Measurements from ENCODE around the gene COMMD1. TPM values are rescaled to one million over a fixed set of nuclear protein-coding genes. Genes with fewer than 3 reads are reported as not detected.
"Not testable (repeated sequence)": the region's sequence is repeated elsewhere in the genome, so short reads cannot be mapped to it uniquely, and the experiment has no call there.

The COMMD1 gene
- total RNA-seq, 1 donor from 2014 or later: 57.3 TPM

DNA sequence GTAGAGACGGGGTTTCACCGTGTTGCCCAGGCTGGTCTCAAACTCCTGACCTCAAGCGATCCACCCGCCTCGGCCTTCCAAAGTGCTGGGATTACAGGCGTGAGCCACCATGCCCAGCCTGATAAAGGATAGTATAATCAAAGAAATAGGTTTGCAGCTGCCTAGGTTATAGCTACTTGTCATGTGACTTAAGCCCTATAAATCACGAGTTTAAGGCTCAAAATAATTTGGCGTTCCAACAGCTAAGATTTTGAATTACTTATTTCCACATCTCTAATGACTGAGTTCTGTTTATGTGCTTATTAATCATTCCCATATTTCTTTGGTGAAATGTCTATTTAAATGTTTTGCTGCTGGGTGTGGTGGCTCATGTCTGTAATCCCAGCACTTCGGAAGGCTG is 49.4 kb downstream of the COMMD1 start:
- intact Hi-C loops (cut with micrococcal nuclease); DNase-seq; ATAC-seq: not testable (repeated sequence)

DNA sequence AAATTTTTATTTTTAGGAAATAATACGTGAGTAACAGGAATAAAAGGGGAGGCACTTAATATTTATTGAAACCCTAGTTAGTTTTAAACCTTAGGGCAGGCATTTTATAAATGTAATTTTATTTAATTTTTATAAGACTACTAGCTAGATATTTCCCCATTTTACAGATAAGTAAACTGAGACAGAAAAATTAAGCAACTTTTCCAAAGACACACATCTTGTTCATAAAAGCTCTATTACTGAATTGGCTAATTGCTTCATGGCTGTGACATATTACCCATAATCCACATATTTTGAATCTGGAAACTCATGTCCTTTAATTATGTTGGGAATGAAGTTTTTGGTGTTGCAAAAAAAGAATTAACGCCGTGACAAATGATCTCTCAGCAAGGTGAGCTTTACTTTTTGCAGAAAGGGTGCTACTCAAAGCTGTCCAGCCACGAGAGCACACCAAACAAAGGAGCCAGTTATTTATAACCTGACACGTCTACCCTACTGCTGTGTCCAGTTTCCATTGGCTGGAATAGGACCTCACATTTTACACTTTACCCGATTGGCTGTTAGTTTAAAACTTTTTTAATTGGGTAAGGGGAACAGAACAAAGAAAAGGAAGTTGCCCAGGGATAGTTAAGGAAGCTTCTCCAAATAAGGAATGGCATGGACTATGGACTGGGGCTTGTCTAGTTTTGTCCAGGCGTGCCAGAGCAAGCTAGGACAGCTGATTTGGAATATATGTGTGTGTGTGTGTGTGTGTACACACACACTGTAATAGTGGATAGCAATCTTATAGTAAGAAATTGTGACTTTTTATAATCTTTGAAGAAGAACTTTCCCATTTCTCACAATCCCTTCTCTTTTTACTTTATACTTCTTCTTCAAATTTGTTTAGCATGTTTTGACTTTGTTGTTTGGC is 54.2 kb downstream of the COMMD1 start:
- intact Hi-C loops (cut with micrococcal nuclease): no loop called here
- ATAC-seq: no peak
- no peak for DNase-seq

DNA sequence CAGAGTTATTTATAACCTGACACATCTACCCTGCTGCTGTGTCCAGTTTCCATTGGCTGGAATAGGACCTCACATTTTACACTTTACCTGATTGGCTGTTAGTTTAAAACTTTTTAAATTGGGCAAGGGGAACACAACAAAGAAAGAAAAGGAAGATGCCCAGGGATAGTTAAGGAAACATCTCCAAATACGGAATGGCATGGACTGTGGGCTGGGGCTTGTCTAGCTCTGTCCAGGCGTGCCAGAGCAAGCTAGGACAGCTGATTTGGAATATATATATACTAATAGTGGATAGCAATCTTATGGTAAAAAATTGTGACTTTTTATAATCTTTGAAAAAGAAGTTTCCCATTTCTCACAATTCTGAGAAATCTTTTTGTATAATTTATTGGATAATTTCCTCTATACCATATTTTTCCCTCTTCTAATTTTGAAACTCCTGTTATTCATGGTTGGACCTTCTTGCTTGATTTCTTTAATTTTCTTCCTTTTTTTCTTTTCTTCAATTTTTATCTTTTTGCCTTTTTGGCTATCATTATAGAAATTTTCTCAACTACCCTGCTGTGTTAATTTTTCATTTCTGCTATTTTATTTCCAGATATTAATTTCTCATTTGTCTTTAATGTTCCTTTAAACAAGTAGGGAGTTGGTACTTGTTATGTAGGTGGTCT is 55.9 kb downstream of the COMMD1 start:
- intact Hi-C loops (cut with micrococcal nuclease): no loop called here
- ATAC-seq: no peak
- DNase-seq: no peak

DNA sequence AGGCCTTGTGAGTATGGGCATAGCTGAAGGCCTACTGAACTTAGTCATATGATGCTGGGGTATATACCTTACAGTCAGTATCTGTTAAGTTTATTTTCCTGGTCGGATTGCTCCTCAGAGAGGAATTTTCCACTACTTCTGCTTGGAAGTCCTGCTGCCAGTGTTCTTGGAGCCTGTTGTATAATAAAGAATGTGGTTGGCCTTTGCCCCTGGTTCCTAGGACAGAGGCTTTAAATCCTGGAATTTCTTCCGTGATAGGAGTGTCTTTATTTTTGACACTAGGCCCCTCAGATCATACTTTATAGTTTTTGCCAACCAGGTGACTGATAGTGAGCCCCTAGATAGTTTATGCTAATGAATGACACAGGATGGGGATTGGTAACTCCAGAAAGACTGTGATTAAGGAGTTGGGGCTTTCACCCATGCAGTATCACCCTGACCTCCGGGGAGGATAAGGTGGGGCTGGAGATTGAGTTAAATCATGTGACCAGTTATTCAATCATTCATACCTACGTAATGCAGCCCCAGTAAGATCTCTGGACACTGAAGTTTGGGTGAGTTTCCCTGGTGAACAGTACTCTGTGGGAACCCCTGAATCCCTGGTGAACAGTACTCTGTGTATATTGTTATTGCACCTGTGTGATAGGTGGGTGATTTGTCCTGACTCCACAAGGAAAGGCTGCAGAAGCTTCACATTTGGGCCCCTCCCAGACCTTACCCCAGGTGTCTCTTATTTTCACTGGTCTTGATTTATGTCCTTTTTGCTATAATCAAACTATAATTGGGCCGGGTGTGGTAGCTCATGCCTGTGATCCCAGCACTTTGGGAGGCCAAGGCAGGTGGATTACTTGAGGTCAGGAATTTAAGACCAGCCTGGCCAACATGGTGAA is 56.9 kb downstream of the COMMD1 start:
- no peak for DNase-seq
- intact Hi-C loops (cut with micrococcal nuclease): no loop called here
- ATAC-seq: peak; percentile 20

DNA sequence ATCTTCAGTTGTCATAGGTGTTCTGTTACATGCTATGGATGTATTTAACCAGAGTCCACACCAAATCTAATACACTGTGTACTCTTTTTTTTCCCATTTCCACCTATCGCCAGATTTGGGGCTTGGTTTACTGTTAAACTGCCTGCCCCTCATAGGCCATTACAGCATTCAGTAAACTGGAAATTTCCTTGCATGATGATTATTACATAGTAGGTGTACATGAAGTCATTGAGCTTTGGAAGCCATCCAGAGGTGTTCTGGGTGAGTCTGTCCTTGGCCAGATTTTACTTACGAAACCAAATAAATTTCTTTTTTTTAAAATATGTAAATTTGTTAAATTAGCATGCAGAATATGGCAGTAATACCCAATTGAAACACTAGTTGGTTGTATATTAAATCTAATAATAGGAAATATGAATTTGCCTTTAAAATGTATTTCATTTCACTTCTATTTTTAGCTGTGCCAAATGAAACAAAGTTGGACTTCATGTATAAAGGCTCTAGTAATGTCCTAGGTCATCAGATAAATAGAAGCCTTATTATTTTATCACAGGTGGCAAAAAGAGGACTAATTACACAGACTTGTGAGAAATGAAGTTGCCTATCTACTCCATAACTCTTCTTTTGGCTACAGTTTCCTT is 60.7 kb downstream of the COMMD1 start:
- intact Hi-C loops (cut with micrococcal nuclease): no loop called here
- DNase-seq: no peak
- ATAC-seq: peak; percentile 34

DNA sequence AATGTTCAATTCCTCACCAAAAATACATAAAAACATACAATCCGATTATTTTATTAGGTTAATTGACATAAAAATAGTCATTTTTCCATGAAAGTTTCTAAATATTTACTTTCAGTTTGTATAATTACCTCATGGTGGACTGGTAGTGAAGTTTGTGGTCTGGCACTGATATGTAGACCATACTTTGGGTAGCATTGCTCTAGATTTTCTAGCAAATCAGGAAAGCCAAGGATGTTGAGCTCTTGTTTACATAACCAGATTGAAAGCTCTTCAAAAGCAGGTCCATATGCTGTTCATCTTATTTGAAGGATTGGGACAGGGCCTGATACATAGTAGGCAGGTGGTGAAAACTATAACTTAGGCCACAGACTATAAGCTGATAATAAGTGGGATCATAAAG is 61.8 kb downstream of the COMMD1 start:
- ATAC-seq (no peak), DNase-seq (no peak)
- intact Hi-C loops (cut with micrococcal nuclease): no loop called here

DNA sequence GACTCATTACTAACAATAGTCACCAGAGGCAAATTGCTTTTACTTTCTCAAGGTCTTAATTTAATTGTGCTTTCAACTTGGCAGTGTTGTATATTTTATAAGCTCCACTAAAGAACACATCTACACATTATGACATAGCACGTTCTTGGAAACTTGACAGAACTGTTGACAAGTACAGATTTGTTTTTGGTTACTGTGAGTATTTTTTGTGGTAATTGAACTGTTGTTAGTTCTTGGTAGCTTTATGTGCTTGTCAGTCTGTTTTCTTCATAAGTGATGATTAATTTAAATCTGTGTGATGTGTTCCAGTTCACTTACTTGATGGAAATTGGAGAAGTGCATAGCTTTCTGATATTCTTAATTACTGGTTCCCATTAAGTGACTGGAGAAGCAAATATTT is 63.9 kb downstream of the COMMD1 start:
- intact Hi-C loops (cut with micrococcal nuclease): no loop called here
- ATAC-seq (no peak), DNase-seq (no peak)

DNA sequence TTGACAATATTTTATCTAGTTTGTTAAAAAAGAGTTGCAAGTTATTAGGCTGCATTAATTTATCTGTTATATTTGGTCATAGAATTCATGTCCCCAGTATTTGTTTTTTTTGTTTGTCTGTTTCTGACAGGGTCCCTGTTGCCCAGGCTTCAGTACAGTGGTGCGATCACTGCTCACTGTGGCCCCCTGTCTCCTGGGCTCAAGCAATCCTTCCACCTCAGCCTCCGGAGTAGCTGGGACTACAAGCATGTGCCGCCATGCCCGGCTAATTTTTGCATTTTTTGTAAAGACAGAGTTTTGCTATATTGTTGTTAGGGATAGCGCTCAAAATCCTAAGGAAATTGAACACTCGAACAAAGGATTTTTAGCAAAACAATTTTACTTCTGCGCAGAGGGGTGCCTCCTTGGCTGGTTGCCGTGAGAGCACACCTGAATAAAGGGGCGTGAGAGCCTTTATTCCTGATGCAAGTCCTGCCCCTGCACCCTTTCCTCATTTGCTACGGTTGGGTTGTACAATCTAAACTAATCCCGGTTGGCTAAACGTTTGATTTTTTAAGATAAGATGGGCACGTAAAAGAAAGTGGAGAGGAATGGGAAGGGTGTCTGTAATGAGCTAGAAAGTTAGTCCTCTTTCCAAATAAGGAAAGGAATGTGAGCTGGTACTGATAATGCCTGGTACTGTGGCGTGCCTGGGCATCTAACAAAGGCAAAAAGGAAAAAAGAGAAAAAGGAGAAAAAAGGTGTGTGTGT is 65.5 kb downstream of the COMMD1 start:
- ATAC-seq: peak; percentile 71
- intact Hi-C loops (cut with micrococcal nuclease): loop anchor here (10.0 kb wide), 1 partner anchor 46 kb away; no protein-coding TSS in a partner anchor
- DNase-seq: no peak

DNA sequence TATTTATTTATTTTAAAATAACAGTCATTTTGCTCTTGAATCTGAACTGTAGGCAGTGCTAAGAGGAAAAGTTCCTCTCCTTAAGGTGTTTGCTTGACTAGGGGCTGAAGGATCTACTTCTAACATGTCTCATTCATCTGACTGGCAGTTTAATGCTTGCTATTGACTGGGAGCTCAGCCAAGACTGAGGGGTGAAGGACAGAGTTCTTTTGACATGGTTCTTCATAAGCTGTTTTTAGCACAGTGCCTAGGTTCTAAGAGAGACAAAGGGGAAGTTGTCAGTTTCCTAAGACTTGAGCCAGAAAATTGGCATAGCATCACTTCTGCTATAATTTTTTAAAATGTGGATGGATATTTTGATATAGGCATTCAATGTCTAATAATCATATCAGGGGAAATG is 73.0 kb downstream of the COMMD1 start:
- DNase-seq (no peak), ATAC-seq (peak; percentile 98)
- intact Hi-C loops (cut with micrococcal nuclease): loop anchor here (10.0 kb wide), 1 partner anchor 54 kb away; no protein-coding TSS in a partner anchor

DNA sequence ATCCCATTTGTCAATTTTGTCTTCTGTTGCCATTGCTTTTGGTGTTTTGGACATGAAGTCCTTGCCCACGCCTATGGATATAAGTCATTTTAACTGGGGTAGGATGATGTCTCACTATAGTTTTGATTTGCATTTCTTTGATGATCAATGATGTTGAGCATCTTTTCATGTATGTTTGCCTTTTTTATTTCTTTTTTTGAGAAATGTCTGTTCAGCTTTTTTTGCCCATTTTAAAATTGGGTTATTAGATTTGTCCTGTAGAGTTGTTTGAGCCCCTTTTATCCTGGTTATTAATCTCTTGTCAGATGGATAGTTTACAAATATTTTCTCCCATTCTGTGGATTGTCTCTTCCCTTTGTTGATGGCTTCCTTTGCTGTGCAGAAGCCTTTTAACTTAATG is 75.3 kb downstream of the COMMD1 start:
- DNase-seq: no peak
- ATAC-seq: no peak
- intact Hi-C loops (cut with micrococcal nuclease): no loop called here

DNA sequence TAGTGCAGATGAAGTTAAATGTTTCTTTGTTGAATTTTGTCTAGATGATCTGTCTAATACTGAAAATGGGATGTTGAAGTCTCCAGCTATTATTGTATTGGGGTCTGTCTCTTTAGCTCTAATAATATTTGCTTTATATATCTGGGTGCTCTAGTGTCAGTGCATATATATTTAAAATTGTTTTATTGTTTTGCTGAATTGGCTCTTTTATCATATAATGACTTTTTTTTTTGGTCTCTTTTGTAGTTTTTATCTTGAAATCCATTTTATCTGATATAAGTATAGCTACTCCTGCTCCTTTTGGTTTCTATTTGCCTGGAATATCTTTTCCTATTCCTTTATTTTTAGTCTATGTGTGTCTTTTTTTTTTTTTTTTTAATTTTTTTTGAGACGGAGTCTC is 79.2 kb downstream of the COMMD1 start:
- ATAC-seq (no peak), DNase-seq (no peak)
- intact Hi-C loops (cut with micrococcal nuclease): no loop called here

DNA sequence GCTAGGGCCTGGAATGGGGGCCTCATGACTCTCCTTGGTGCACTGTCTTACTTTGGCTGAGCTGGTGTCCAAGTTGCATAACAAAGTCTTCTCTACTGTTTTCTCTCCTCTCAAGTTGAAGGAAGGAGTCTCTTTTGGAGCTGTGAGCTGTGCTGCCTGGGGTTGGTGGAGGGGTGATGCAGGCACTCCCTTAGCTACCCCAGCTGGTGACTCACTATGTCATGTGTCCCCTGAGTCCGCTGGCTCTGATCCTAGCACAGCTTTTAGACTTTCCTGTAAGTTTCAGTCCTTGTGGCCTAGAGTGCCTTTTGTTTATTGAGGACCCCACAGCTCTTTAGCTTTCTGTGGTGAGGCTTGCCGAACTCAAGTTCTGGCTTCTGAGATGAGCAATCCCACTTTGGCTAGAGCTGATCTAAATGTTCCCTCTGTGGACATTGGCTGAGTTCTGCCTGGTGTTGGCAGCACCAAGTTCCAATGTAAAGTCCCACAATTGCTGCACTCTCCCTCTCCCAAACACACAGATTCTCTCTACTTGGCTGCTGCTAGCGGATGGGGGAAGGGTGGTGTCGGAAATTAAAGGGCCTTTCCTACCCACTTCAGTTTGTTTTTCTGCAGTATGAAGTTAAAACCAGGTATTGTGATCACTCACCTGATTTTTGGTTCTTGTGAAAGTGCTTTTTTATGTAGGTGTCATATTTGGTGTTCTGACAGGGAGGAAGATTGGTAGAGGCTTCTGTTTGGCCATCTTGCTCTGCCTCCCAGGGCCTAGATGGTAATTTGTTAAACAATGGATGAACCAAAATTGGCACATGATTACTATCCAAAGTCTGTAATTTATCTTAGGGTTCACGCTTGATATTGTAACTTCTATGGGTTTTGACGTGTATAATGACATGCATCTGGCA is 83.2 kb downstream of the COMMD1 start:
- intact Hi-C loops (cut with micrococcal nuclease): no loop called here
- no peak for DNase-seq
- ATAC-seq: no peak

DNA sequence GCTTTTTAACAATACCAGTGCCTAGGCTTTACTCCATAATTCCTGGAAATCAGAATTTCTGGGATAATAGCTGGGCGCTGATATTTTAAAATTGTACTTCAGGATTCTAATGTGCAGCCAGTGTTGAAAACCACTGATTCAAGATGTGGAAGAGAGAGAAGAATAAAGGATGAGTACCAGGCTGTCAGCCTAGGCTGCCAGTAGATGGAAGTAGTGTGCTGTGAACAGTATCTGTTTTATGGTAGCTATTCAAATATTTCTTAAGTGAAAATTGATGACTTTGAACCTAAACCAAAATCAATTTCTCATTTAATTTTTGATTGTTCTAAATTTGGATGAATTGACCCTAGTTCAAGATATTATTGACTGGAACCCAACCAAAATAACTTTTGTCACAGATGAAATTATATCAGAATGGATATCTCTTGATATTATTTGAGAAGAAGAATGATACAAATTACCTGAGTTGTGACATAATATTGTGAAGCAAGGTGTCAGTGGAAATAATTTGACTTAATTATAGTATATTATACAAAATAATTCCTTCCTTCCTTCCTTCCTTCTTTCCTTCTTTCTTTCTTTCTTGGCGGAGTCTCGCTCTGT is 88.0 kb downstream of the COMMD1 start:
- DNase-seq (no peak), ATAC-seq (peak; percentile 65)
- intact Hi-C loops (cut with micrococcal nuclease): loop anchor here (5.0 kb wide), 1 partner anchor 419 kb away; no protein-coding TSS in a partner anchor

DNA sequence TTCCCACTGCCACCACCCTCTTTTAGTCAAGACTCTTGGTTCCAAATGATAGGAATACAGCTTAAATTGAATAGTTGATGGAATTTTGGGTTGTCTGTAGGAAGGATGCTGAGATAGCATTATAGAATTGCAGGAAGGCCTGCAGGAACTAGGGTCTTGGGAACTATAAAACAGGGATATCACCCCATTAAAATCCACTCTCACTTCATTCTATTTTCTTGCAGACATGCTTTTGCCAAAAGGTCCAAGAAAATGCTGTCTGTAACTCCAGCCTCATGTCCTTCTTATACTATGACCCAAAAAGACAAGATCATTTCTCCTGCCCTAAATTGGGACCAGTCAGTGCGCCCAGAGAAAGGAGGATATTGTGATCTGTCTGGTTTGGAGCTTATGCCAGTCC is 89.1 kb downstream of the COMMD1 start:
- intact Hi-C loops (cut with micrococcal nuclease): loop anchor here (5.0 kb wide), 1 partner anchor 418 kb away; no protein-coding TSS in a partner anchor
- ATAC-seq (no peak), DNase-seq (no peak)

DNA sequence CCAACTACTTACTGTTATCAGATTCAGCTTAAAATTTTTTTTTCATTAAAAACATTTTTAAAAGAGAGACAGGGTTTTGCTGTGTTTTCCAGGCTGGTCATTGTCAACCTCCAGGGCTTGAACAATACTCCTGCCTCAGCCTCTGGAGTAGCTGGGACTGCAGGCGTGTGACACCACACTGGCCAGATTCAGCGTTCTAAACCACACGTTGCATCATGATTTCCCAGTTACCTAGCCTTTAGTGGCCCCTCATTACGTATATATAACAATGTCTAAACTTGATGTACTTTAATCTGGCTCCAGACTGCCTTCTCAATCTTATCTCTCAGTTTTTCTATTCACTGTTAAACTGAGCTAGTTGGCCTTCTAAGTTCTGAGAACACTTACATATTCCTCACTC is 89.6 kb downstream of the COMMD1 start:
- ATAC-seq (peak; percentile 26), DNase-seq (no peak)
- intact Hi-C loops (cut with micrococcal nuclease): no loop called here

DNA sequence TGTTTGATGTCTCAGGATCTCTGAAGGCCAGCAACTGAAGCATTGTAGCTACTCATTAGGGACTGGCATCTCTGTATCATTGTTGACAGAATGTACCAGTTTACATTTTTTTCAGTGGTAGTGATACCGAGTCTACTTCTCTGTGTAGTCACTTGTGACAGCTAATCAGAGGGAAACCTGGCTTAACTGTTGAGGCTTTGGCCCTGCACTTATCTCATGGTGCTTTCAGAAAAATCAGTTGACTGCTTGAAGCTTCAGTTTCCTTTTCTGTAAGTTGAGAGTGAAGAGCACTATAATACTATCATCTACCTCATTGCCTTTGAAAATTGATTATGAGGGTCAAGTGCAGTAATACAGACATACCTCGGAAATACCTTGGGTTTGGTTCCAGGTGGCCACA is 90.0 kb downstream of the COMMD1 start:
- DNase-seq (no peak), ATAC-seq (peak; percentile 83)
- intact Hi-C loops (cut with micrococcal nuclease): no loop called here

DNA sequence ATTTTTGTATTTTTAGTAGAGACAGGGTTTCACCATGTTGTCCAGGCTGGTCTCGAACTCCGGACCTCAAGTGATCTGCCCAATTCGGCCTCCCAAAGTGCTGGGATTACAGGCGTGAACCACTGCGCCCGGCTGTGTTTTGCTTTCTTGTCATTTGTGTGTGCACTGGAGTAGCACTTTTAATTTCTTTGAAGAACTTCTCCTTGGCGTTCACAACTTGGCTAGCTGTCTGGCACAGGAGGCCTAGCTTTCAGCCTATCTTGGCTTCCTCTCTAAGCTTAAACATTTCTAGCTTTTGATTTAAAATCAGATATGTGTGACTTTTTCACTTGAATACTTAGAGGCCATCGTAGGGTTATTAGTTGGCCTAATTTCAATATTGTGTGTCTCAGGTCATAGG is 93.0 kb downstream of the COMMD1 start:
- intact Hi-C loops (cut with micrococcal nuclease): no loop called here
- no peak for DNase-seq
- ATAC-seq: no peak

All from left ventricle myocardium superior (tissue), 1 donor.